SK-N-SH treated with all-trans-retinoic acid at 6 μM for 48 hours (cell line): ENCODE measurements around the gene TAPBP.

Source experiments
- ISL1 ChIP-seq: fragments of 250-450 bp; sonication (Bioruptor Pico); IDR thresholded peaks from 2 replicates; pipeline ENCODE4 v2.1.2; 2022; ENCODE audit warnings: mild to moderate bottlenecking, moderate library complexity
- OSR1 ChIP-seq: fragments of 250-450 bp; sonication (Bioruptor Pico); IDR thresholded peaks from 2 replicates; pipeline ENCODE4 v1.8.0; 2022; ENCODE audit warnings: moderate library complexity, mild to moderate bottlenecking, inconsistent platforms

DNA sequence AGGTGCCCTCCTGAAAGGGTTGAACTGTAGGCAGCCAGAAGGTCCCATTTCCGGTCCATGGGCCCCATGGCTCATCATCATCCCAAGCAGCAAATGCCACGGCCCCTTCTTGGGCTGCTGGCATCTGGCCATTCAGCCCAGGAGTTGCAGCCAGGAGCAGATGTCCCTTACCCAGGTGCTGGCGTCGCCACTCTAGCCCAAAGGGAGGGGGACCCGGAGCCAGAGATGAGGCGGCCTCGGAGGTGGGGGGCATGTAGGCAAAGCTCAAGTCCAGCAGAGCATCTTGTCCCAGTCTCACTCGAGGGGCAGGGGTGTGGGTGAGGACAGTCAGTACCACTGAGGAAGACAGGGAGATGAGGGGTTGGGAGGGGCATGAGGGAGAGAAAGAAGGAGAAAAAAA lies 8.8 kb downstream of the TAPBP start:
- TF ChIP-seq OSR1 (CRISPR knock-in tag) (no peak), ISL1 (no peak)
